GM19438 (cell line): ENCODE data around the gene EPS15.
"Not testable (repeated sequence)": the region's sequence is repeated elsewhere in the genome, so short reads cannot be mapped to it uniquely, and the experiment has no call there.

Experiments
- ATAC-seq: cut with Tn5 transposase; IDR thresholded peaks from one replicate; pipeline ENCODE4 v1.9.1; 2021; ENCODE audit warnings: low read depth; ENCODE audit not compliant: unreplicated experiment

EPS15 gene

GRCh38 chr1:51433972-51434510, 85.0 kb downstream of the EPS15 start:
- ATAC-seq = no peak

DNA sequence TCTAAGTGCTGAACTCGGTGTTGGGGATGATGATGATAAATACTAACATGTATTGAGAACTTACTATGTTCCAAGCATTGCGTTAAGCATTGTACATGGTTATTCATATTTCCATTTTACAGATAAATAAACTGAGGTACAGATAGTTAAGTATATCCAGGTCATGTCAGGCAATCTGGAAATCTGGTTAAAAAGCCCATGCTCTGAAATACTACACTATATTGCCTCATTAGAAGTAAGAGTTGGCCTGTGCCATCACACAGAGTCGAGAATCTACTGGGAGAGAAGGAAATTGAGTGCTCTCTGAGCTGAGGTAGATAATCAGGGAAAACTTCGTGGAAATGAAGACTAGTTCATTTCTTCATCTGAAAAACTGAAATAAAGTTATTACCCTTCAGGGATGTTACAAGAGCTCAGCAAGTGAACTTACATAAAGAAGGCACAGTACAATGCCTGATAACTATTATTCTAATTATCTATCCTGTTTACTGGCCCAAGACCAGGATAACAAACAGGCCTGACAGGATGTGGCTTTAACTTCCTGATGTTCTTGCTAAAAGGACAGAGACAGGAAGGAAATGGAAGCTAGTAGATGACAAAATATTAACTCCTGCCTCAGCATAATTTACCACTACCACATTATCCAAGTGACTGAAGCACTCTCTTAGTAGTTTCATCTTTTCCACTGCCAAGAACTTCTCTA, 85.6 kb downstream of the EPS15 start:
- peak; percentile 74 for ATAC-seq

GRCh38 chr1:51432146-51432545, 86.9 kb downstream of the EPS15 start:
- ATAC-seq = no peak

DNA sequence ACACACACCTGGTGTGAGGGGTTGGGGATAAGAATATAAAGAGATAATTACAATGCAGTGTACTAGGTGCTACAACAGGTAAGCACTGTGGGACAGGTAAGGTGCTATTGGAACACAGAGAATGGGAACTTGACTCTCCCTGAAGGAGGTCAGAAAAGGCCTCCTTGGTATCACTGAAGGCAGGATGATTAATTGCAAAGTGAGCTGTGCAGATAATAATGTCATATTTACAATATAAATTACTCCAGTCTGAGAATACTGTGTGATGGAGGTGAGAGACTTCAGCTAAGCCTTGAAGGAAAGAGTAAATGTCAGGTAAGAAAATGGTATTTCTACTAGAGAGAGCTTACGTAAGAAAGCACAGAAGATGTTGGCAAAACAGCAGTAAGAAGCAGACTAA, 91.6 kb downstream of the EPS15 start:
- ATAC-seq = no peak

DNA sequence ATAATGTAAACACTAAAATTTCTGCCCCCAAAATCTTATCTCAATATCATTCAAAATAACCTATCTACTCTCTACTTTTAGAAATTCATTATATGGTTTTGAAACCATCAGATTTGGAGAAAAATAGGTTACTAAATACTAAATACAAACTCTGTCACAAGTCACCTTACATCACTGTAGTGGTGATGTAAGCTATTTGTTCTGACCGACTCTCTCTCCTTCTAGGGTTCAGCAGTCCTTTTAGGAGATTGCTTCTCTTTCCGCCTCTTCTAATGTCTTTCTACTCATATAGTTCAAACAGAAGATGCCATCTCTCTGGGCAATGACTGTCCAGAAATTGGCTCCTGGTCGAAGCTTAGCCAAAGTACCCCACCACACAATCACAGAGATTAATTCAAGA, 93.1 kb downstream of the EPS15 start:
- no peak for ATAC-seq

GRCh38 chr1:51425273-51425672, 93.8 kb downstream of the EPS15 start:
- no peak for ATAC-seq

- ATAC-seq = no peak
These were observed 95.8 kb downstream of the EPS15 start for GRCh38 chr1:51423073-51423821.

DNA sequence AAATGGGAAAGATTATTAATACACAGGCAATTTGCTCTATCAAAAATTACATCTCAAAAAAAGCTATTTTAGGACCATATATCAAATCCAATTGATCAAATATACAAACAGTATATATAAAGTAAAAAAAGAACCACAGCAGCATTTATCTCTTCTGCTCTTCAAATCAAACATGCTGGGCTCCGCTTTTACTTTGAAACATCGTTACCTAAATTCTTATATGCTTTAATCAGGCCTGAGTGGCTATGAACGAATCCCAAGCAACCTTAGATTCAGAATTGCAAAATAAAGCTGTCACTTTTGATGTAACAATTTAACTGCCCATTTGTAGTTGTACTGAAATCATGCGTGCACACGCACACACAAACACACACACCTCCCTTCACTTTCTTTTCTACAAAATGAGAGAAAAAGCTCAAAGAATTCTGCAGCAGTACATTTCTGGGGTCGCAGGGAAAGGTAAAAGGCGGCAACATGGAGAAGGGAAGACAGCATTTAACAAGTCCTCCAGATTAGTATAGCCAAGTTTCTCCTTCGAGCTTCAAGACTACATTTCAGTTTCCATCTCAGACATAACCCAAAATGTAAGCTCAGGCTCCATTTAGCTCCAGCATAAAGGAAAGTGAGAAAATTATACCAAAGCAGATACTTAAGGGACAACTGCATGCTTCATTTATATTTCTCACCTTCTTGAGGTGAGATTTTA, 96.5 kb downstream of the EPS15 start:
- no peak for ATAC-seq

DNA sequence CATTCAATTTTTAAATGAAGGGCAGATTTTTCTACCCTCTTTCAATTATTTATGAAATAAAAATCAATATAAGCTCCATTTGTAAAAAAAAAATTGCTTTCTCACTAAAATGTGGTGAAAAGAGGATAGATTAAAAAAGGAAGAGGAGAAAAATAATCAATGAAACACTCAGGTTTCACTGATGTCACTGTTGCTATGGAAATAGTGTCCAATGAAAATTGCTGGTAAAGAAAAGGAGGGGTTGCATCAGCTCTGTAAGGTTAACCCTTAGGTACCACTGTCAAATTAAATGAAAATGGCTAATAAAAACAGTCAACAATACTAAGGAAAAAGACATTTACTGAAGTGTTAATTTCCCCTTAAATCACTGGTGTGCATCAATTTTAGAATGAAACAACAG, 97.1 kb downstream of the EPS15 start:
- ATAC-seq = no peak

- ATAC-seq = no peak
These were observed 98.0 kb downstream of the EPS15 start for GRCh38 chr1:51420867-51421627.

DNA sequence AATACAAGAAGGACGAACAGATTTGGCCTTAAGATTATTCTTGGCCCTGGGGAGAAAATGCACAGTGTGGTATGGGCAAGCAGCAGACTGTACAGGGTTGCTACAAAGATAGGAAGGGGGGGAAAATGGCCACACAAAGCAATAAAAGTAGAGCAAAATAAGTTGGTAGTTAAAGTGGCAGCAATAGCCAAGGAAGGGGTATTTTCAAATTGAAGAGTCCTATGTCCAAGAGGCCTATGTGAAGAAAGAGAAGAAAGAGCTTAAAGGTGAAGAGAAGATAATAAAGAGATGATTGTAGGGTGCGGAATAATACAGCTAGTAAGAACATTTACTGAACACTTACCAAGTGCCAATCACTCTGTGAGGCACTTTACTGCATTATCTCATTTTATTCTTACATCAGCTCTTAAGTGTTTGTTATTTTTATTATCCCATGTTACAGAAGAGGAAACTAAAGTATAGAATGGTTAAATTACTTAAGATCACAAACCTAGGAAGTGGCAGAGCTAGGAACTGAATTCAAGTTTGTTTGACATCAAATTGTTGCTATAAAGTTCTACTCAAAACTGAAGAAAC, 100.6 kb downstream of the EPS15 start:
- ATAC-seq = no peak

GRCh38 chr1:51417496-51418383, 101.3 kb downstream of the EPS15 start:
- ATAC-seq = no peak

- no peak for ATAC-seq
These were observed 102.2 kb downstream of the EPS15 start for GRCh38 chr1:51416910-51417309.

DNA sequence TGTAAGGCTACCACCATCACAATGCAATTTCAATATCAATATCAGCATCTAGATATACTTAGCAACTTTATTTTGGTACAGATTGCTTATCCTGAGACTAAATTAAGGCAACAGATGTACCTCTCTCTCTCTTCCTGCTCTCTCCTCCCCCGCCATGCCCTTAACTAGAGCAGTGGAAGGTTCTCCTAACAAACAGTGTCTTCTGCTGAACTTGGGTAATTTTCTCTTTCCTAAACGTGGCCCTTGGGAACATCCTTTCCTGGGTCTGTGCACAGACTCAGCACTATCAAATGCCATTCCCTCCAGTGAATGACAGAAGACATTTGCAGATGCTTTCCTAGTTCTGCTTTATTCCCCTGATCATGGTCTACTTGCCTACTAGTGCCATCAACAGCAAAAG, 103.1 kb downstream of the EPS15 start:
- no peak for ATAC-seq

DNA sequence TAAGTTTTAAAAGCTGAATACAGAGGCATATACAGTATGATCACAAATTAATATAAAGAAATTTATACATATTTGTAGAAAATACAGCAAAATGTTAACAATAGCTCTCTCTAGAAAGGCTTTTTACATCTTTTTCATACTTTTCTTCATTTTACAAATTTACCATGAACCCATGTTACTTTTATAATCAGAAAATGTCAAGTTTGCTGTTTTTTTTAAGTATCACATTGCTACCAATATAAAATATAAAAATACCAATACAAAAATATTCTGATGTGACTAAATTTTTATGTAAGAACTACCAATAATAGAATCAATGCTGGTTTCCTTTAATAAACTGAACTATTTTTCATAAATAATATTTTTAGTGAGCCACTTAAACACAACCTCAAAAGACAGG, 104.3 kb downstream of the EPS15 start:
- no peak for ATAC-seq

DNA sequence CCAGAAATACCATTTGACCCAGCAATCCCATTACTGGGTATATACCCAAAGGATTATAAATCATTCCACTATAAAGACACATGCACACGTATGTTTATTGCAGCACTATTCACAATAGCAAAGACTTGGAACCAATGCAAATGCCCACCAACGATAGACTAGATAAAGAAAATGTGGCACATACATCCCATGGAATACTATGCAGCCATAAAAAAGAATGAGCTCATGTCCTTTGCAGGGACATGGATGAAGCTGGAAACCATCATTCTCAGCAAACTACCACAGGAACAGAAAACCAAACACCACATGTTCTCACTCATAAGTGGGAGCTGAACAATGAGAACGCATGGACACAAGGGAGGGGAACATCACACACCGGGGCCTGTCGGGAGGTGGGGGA, 107.2 kb downstream of the EPS15 start:
- ATAC-seq = not testable (repeated sequence)

GRCh38 chr1:51410568-51411460, 108.3 kb downstream of the EPS15 start:
- no peak for ATAC-seq
